Trophoblast cell (in vitro differentiated cells and primary cell): ENCODE data around the gene OR2A12.
A peak's percentile ranks its signal among the peaks of the same experiment; 100 is the strongest.

Experiments used
- DNase-seq, 2 donors: peaks; one replicate each; pipeline ENCODE4 v3.0.0-alpha.2; 2016
- H2AFZ ChIP-seq: 2 replicates; pipeline ENCODE4 v1.6.1; 2013; ENCODE audit warnings: low read length, moderate library complexity, mild to moderate bottlenecking; ENCODE audit not compliant: insufficient read depth, poor library complexity
- H2AK5ac ChIP-seq: 2 replicates; pipeline ENCODE4 v1.6.1; 2013; ENCODE audit warnings: mild to moderate bottlenecking, low read length
- H2BK120ac ChIP-seq: 2 replicates; pipeline ENCODE4 v1.6.1; 2013; ENCODE audit warnings: low read length, mild to moderate bottlenecking, moderate library complexity; ENCODE audit not compliant: insufficient read depth, poor library complexity
- H2BK12ac ChIP-seq: 2 replicates; pipeline ENCODE4 v1.6.1; 2013; ENCODE audit warnings: mild to moderate bottlenecking, low read length, moderate library complexity
- H2BK5ac ChIP-seq: 2 replicates; pipeline ENCODE4 v1.6.1; 2013; ENCODE audit warnings: low read length, low read depth, moderate library complexity, mild to moderate bottlenecking; ENCODE audit not compliant: poor library complexity
- H3K14ac ChIP-seq: 2 replicates; pipeline ENCODE4 v1.6.1; 2013; ENCODE audit warnings: mild to moderate bottlenecking, low read length
- H3K18ac ChIP-seq: 2 replicates; pipeline ENCODE4 v1.6.1; 2013; ENCODE audit warnings: mild to moderate bottlenecking, low read length
- H3K23ac ChIP-seq: 2 replicates; pipeline ENCODE4 v1.6.1; 2013; ENCODE audit warnings: low read length
- H3K27ac ChIP-seq: 2 replicates; pipeline ENCODE4 v1.5.1; 2013; ENCODE audit warnings: low read depth, mild to moderate bottlenecking, inconsistent platforms, low read length, moderate library complexity
- H3K27me3 ChIP-seq: 2 replicates; pipeline ENCODE4 v1.6.1; 2013; ENCODE audit warnings: inconsistent platforms, mild to moderate bottlenecking, low read length, moderate library complexity; ENCODE audit not compliant: insufficient read depth
- H3K36me3 ChIP-seq, 2 experiments: 1 replicate in 1 of 2; 2 replicates in 1 of 2; pipeline ENCODE4 v1.6.1; 2013; ENCODE audit warnings: low read length in 2 of 2, mild to moderate bottlenecking in 2 of 2, moderate library complexity in 1 of 2; ENCODE audit not compliant: insufficient read depth in 2 of 2, control insufficient read depth in 1 of 2
- H3K4ac ChIP-seq: 2 replicates; pipeline ENCODE4 v1.6.1; 2013; ENCODE audit warnings: low read depth, mild to moderate bottlenecking, low read length, moderate library complexity
- H3K4me1 ChIP-seq, 2 experiments: 1 replicate in 1 of 2; 2 replicates in 1 of 2; pipeline ENCODE4 v1.6.1; 2013; ENCODE audit warnings: low read length in 2 of 2, mild to moderate bottlenecking in 2 of 2, moderate library complexity in 1 of 2; ENCODE audit not compliant: insufficient read depth in 2 of 2, control insufficient read depth in 1 of 2
- H3K4me2 ChIP-seq: 2 replicates; pipeline ENCODE4 v1.6.1; 2013; ENCODE audit warnings: inconsistent platforms, mild to moderate bottlenecking, low read length, moderate library complexity
- H3K4me3 ChIP-seq: 2 replicates; pipeline ENCODE4 v1.5.1; 2013; ENCODE audit warnings: mild to moderate bottlenecking, low read depth, low read length, inconsistent platforms
- H3K79me1 ChIP-seq: one replicate; pipeline ENCODE4 v1.6.1; 2013; ENCODE audit warnings: low read length
- H3K79me2 ChIP-seq: 2 replicates; pipeline ENCODE4 v1.6.1; 2013; ENCODE audit warnings: low read length, mild to moderate bottlenecking; ENCODE audit not compliant: control insufficient read depth, insufficient read depth, poor library complexity
- H3K9ac ChIP-seq: 2 replicates; pipeline ENCODE4 v1.6.1; 2013; ENCODE audit warnings: mild to moderate bottlenecking, low read length
- H3K9me3 ChIP-seq: 2 replicates; pipeline ENCODE4 v1.6.1; 2013; ENCODE audit warnings: low read depth, mild to moderate bottlenecking, control low read depth, inconsistent platforms, low read length; ENCODE audit not compliant: insufficient read depth
- H4K12ac ChIP-seq: 2 replicates; pipeline ENCODE4 v1.6.1; 2013; ENCODE audit warnings: low read depth, mild to moderate bottlenecking, low read length, moderate library complexity
- H4K8ac ChIP-seq: 2 replicates; pipeline ENCODE4 v1.6.1; 2013; ENCODE audit warnings: low read depth, mild to moderate bottlenecking, low read length, moderate library complexity
- H4K91ac ChIP-seq: one replicate; pipeline ENCODE4 v1.6.1; 2013; ENCODE audit warnings: low read depth, mild to moderate bottlenecking, low read length, moderate library complexity
- WGBS: extraction: QIAGEN DNeasy Blood & Tissue Kit; methylation state at CpG from one replicate; pipeline ENCODE4 v1.1.7; 2013; ENCODE audit warnings: missing lambda C conversion rate; ENCODE audit not compliant: insufficient read length, insufficient coverage; ENCODE audit errors: extremely low coverage; 5-methylcytosine and 5-hydroxymethylcytosine counted together

Gene OR2A12

DNA sequence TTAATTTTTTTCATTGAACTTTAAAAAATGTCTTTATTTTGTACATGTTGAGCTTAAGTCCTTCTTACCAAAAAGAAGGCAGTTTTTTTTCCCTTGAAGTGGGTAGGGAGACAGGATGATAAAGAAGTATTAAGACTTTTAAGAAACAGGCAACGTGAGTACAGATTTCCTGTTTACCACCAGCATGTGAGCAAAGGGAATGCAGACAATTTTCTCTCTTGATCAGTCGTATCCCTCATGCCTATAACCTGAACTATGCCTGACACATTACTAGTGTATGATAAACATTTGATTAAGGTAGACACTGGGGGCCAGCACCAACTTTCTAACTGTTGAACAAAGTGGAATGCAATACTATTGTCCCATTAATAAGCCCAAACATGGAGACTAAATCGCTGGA is 14.5 kb downstream of the OR2A12 start:
- no peak overlapping the region for H4K91ac ChIP-seq
- no peak overlapping the region for H3K23ac ChIP-seq
- no peaks in the 10 kb centered on the region for H3K79me2 ChIP-seq
- no peak overlapping the region for H4K12ac ChIP-seq
- no CpG with 5 or more reads among the region's 3 CpGs for WGBS
- H3K4me2 ChIP-seq = no peak overlapping the region
- no peak overlapping the region for H3K27ac ChIP-seq
- H2BK120ac ChIP-seq = no peak overlapping the region
- DNase-seq = peak; percentile 20 to 63
- no peak overlapping the region for H3K9ac ChIP-seq
- no peak overlapping the region for H2BK12ac ChIP-seq
- no peak overlapping the region for H2AFZ ChIP-seq
- no peak overlapping the region for H3K4ac ChIP-seq
- H3K4me1 ChIP-seq = no peaks in the 10 kb centered on the region
- H4K8ac ChIP-seq = no peak overlapping the region
- H3K79me1 ChIP-seq = no peaks in the 10 kb centered on the region
- no peak overlapping the region for H3K14ac ChIP-seq
- no peak overlapping the region for H3K18ac ChIP-seq
- peaks cover under 1% of the 10 kb centered on the region for H3K9me3 ChIP-seq
- H3K36me3 ChIP-seq = no peaks in the 10 kb centered on the region
- no peak overlapping the region for H2BK5ac ChIP-seq
- no peak overlapping the region for H2AK5ac ChIP-seq
- no peak overlapping the region for H3K4me3 ChIP-seq
- no peaks in the 10 kb centered on the region for H3K27me3 ChIP-seq

DNA sequence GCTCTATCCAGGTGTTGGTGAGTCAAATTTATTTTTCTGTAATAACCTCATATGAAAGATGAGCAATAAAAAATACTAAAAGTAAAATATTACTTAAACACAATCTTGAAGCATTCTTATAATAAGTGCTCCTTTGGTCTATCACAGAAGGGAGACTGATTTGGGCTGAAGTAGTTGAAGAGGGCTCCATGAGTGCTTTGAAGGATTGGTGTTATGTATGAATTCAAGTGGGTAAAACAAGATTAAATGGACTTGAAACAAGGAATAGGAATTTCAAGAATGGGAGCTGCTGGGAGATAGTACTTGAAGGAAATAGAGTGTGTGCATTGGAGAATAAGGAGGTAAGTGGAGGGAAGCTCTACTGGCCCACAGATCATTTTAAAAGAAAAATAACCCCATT is 16.0 kb downstream of the OR2A12 start:
- Histone ChIP-seq H4K12ac (no peak overlapping the region), H3K4me2 (no peak overlapping the region), H3K27me3 (no peaks in the 10 kb centered on the region), H3K79me2 (no peaks in the 10 kb centered on the region), H3K4me3 (no peak overlapping the region), H3K18ac (no peak overlapping the region), H3K9me3 (no peaks in the 10 kb centered on the region), H3K14ac (no peak overlapping the region), H3K23ac (no peak overlapping the region), H3K4ac (no peak overlapping the region), H3K36me3 (no peaks in the 10 kb centered on the region), H2BK5ac (no peak overlapping the region), H3K79me1 (no peaks in the 10 kb centered on the region), H3K4me1 (no peaks in the 10 kb centered on the region), H2BK12ac (no peak overlapping the region), H2AFZ (no peak overlapping the region), H3K9ac (no peak overlapping the region), H2AK5ac (no peak overlapping the region), H4K8ac (no peak overlapping the region), H4K91ac (no peak overlapping the region), H2BK120ac (no peak overlapping the region), H3K27ac (no peak overlapping the region)
- no peak for DNase-seq

- H2BK120ac ChIP-seq = no peak overlapping the region
- no peak overlapping the region for H3K27ac ChIP-seq
- H3K14ac ChIP-seq = no peak overlapping the region
- H3K9ac ChIP-seq = no peak overlapping the region
- H3K4me2 ChIP-seq = no peak overlapping the region
- no peak overlapping the region for H2AK5ac ChIP-seq
- no peak overlapping the region for H2AFZ ChIP-seq
- no peak overlapping the region for H2BK5ac ChIP-seq
- no peak overlapping the region for H3K23ac ChIP-seq
- no peaks in the 10 kb centered on the region for H3K36me3 ChIP-seq
- H4K12ac ChIP-seq = no peak overlapping the region
- DNase-seq = no peak
- H4K8ac ChIP-seq = no peak overlapping the region
- H3K9me3 ChIP-seq = no peaks in the 10 kb centered on the region
- no peaks in the 10 kb centered on the region for H3K27me3 ChIP-seq
- no peak overlapping the region for H4K91ac ChIP-seq
- H3K4ac ChIP-seq = no peak overlapping the region
- no peak overlapping the region for H3K4me3 ChIP-seq
- H3K18ac ChIP-seq = no peak overlapping the region
- H2BK12ac ChIP-seq = no peak overlapping the region
- H3K79me1 ChIP-seq = no peaks in the 10 kb centered on the region
- H3K79me2 ChIP-seq = no peaks in the 10 kb centered on the region
- H3K4me1 ChIP-seq = no peaks in the 10 kb centered on the region
Observed at GRCh38 chr7:144105211-144105610, 19.1 kb downstream of the OR2A12 start.

- Histone ChIP-seq H3K4me3 (no peak within 1 kb of the TSS), H4K8ac (no peak within 1 kb of the TSS)
Observed at GRCh38 chr7:144109283-144109682, 23.2 kb downstream of the OR2A12 start, which contains the start of gene OR2A2. OR2A2 (plus strand) TSS chr7:144109583; CDS start chr7:144109583, 0 bp downstream.

More at GRCh38 chr7:144109283-144109682, 23.2 kb downstream of the OR2A12 start, which contains the start of gene OR2A2:
- H3K4me1 ChIP-seq = no peaks in the 10 kb centered on the region
- no peak within 1 kb of the TSS for H3K23ac ChIP-seq
- H3K14ac ChIP-seq = no peak within 1 kb of the TSS
- no peak within 1 kb of the TSS for H2BK5ac ChIP-seq
- no peaks in the 10 kb centered on the region for H3K36me3 ChIP-seq
- H4K12ac ChIP-seq = no peak within 1 kb of the TSS
- no peak within 1 kb of the TSS for H2BK120ac ChIP-seq
- H4K91ac ChIP-seq = no peak within 1 kb of the TSS
- no peaks in the 10 kb centered on the region for H3K79me2 ChIP-seq
- H3K27me3 ChIP-seq = no peaks in the 10 kb centered on the region
- H3K4ac ChIP-seq = no peak within 1 kb of the TSS
- H3K79me1 ChIP-seq = no peaks in the 10 kb centered on the region
- no peak within 1 kb of the TSS for H2AFZ ChIP-seq
- DNase-seq = no peak
- no peaks in the 10 kb centered on the region for H3K9me3 ChIP-seq
- no peak within 1 kb of the TSS for H3K18ac ChIP-seq
- no peak within 1 kb of the TSS for H3K9ac ChIP-seq
- H3K4me2 ChIP-seq = no peak within 1 kb of the TSS
- no peak within 1 kb of the TSS for H2AK5ac ChIP-seq
- no CpG with 5 or more reads among the region's 2 CpGs for WGBS
- no peak within 1 kb of the TSS for H2BK12ac ChIP-seq
- H3K27ac ChIP-seq = no peak within 1 kb of the TSS
